AG08395 (cell line): ENCODE data around the gene PRKAR2A.
A peak's percentile ranks its signal among the peaks of the same experiment; 100 is the strongest.
"Not testable (repeated sequence)": the region's sequence is repeated elsewhere in the genome, so short reads cannot be mapped to it uniquely, and the experiment has no call there.

ENCODE experiments used
- DNase-seq: peaks from one replicate; pipeline ENCODE4 v3.0.0; 2012; ENCODE audit warnings: mixed read lengths, low spot score

The PRKAR2A gene

DNA sequence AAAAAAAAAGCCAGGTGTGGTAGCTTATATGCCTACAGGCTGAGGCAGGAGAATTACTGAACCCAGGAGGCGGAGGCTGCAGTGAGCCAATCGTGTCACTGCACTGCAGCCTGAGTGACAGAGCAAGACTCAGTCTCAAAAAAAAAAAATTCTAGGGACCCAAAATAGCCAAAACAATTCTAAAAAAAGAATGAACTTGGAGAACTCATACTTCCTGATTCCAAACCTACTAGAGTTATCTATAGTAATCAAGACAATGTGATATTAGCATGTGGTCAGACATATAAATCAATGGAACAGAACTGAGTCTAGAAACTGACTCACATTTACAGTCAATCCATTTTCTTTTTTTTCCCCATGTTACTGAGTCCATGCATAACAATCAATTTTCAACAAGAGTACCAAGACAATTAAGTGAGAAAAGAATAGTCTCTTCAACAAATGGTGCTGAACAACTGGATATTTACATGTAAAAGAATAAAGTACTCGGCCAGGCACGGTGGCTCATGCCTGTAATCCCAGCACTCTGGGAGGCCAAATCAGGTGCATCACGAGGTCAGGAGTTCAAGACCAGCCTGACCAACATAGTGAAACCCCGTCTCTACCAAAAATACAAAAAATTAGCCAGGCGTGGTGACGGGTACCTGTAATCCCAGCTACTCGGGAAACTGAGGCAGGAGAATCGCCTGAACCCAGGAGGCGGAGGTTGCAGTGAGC is 11.9 kb downstream of the PRKAR2A start:
- DNase-seq = no peak

DNA sequence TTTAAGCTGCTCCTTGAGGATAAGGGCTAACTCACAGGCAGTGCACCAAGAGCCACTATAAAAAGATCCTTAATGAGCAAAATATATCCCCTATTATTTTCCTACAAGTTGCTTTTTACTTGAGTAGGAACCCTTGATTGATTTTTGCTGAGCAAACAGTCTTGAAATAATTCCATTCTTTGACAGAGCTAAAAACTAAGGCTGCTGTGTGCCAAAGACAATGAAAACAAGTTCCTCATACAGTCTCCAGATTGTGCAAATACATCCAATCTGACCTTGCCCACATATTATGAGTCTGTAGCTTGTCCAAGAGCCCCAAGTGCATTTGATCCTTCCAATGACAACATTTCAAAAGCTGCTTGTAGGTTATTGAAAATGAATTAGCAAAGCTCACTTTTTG is 15.0 kb downstream of the PRKAR2A start:
- DNase-seq = no peak

DNA sequence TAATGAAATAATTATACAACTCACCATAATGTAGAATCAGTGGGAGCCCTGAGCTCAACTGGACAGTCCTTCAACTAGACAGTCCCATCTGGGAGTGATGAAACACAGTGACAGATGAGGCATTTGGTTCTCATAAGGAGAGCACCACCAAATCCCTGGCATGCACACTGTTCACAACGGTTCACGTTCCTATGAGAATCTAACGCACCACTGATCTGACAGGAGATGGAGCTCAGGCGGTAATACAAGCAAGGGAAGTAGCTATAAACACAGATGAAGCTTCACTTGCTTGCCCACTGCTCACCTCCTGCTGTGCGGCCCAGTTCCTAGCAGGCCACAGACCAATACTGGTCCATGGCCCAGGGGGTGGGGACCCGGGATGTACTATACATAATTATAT is 17.0 kb downstream of the PRKAR2A start:
- no peak for DNase-seq

DNA sequence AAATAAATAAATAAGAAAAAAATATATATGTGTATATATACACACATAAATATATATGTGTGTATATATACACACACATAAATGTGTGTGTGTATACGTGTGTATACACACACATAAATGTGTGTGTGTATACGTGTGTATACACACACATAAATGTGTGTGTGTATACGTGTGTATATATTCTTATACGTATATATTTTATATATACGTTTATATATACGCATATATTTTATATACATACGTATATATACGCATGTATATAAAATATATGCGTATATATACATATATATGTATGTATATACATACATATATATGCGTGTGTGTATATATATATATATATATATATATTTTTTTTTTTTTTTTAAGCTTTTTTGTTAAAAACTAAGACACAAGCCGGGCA is 18.1 kb downstream of the PRKAR2A start:
- DNase-seq = not testable (repeated sequence)

DNA sequence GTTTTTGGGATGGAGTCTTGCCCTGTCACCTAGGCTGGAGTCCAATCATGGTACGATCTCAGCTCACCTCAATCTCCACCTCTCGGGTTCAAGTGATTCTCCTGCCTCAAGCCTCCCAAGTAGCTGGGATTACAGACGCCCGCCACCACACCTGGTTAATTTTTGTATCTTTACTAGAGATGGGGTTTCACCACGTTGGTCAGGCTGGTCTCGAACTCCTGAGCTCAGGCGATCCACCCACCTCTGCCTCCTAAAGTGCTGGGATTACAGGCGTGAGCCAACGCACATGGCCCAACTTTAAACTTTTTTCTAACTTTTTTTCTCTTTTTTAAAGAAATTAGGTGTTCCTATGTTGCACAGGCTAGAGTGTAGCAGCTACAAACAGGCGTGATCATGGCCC is 19.8 kb downstream of the PRKAR2A start:
- not testable (repeated sequence) for DNase-seq

DNA sequence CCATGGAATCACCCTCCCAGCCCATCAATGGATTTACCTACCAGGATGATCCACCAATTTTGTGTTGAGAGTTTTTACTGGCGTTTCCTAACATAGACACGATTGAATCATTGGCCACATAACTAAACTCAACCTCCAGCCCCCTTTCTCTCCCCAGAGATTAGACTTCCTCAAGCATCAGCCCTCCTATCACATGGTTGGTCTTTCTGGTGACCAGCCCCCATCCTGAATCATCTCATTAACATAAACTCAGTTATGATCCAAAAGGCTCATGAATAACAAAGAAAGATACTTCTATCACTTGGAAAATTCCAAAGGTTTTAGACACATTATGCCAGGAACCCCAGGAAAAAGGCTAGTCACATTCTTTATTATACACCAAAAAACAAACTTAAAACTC is 21.2 kb downstream of the PRKAR2A start:
- DNase-seq = peak; percentile 83

GRCh38 chr3:48820612-48821324 is 26.9 kb downstream of the PRKAR2A start:
- DNase-seq = peak; percentile 38

DNA sequence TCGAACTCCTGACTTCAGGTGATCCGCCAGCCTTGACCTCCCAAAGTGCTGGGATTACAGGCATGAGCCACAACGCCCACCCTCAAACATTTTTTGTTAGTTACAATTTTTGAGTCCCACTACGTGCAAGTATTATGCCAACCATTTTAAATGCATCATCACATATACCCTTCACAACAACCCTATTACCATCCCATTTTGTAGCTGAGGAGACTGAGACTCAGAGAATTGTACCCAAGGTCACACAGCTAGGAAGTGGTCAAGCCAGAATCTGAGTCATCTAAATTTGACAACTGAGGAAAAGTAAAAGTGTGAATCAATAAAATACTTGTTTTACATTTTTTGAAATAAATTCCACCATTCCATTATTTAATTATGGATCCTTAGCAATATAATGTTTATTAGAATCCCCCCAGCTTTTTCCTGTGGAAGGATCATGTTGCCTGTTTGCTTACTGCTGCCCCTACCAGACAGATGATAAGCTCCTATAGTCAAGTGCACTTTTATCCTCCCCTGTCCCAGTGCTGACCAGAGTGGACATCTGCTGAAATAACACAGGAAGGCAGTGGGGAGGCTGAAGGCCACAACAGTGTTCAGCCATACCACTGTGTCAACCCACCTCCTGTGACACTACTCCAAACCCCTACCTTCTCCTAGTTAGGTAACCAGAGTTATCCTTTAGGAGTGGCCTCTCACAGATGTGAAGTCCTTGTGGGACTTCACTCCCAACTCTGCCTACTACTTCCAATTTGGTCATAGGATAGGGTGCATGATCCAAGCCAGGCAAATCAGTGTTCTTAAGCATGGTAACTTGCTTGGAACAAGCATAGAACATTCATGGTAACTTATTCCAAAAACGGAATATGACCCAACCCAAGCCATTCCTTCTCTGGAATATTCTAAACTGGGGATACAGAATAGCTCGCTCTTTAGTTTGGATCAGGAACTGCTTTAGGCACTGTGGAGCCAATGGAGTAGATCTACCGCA is 28.1 kb downstream of the PRKAR2A start:
- no peak for DNase-seq

GRCh38 chr3:48811524-48811923 is 36.1 kb downstream of the PRKAR2A start:
- no peak for DNase-seq

DNA sequence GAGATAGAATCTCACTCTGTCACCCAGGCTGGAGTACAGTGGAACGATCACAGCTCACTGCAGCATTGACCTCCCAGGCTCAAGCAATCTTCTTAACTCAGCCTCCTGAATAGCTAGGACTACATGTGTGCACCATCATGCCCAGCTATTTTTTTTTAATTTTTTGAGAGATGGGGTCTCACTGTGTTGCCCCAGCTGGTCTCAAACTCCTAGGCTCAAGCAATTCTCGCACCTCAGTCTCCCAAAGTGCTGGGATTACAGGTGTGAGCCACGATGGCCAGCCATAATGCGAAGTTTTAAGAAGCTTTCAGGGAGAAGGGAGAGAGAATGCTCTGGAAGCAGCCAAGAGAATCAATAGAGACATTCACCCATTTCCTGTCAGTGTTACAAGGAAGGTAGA is 42.7 kb downstream of the PRKAR2A start:
- no peak for DNase-seq

- not testable (repeated sequence) for DNase-seq
Measured at GRCh38 chr3:48800831-48801230, 46.8 kb downstream of the PRKAR2A start.

- no peak for DNase-seq
Measured at GRCh38 chr3:48798998-48799397, 48.7 kb downstream of the PRKAR2A start.

- DNase-seq = no peak
Measured at GRCh38 chr3:48797626-48798025, 50.0 kb downstream of the PRKAR2A start.

- DNase-seq = no peak
Measured at GRCh38 chr3:48795997-48796732, 51.5 kb downstream of the PRKAR2A start.

- DNase-seq = not testable (repeated sequence)
Measured at GRCh38 chr3:48793484-48793883, 54.2 kb downstream of the PRKAR2A start.

- DNase-seq = no peak
Measured at GRCh38 chr3:48789665-48790064, 58.0 kb downstream of the PRKAR2A start.

GRCh38 chr3:48788544-48789162 is 59.0 kb downstream of the PRKAR2A start:
- DNase-seq = no peak

GRCh38 chr3:48784426-48785120 is 63.1 kb downstream of the PRKAR2A start:
- DNase-seq = no peak

GRCh38 chr3:48783304-48783703 is 64.4 kb downstream of the PRKAR2A start:
- no peak for DNase-seq

GRCh38 chr3:48782046-48782445 is 65.6 kb downstream of the PRKAR2A start:
- DNase-seq = no peak

- DNase-seq = not testable (repeated sequence)
Measured at GRCh38 chr3:48778565-48778964, 69.1 kb downstream of the PRKAR2A start.
